HPDE6-E6E7 (cell line): ENCODE measurements around the gene TOMM70.

Source experiments
- DNase-seq: peaks from one replicate; pipeline ENCODE4 v3.0.0; 2011; ENCODE audit warnings: missing footprints; ENCODE audit errors: extremely low spot score

Gene TOMM70

GRCh38 chr3:100325827-100326226, 75.1 kb downstream of the TOMM70 start:
- DNase-seq = no peak

GRCh38 chr3:100324044-100324443, 76.8 kb downstream of the TOMM70 start:
- DNase-seq = no peak

- DNase-seq = no peak
These were observed 80.9 kb downstream of the TOMM70 start for GRCh38 chr3:100319951-100320350.

- no peak for DNase-seq
These were observed 83.0 kb downstream of the TOMM70 start for GRCh38 chr3:100317912-100318311.

GRCh38 chr3:100316641-100317069, 84.2 kb downstream of the TOMM70 start:
- peak; percentile 7 for DNase-seq
